GM12878 (cell line): ENCODE data around the gene SGCD. TPM values are rescaled to one million over a fixed set of nuclear protein-coding genes. Genes with fewer than 3 reads are reported as not detected.

ENCODE experiments used
- ATAC-seq: fragments of 200-7000 bp; cut with Tn5 transposase; 3 replicates; pipeline ENCODE4 v1.9.1; 2020; ENCODE audit warnings: mild to moderate bottlenecking, moderate library complexity
- BruUV-seq: library from RNA; stranded (reverse); fragments of 400-500 nt; replicated peaks from 2 replicates; lab custom pipeline; 2021; lab: Mats Ljungman, UMichigan
- CTCF ChIA-PET: fragments of 300-600 bp; sonication (Branson Sonifier 250); formaldehyde crosslinking; extraction: SDS; loops from one replicate; lab custom pipeline; 2021; ENCODE audit warnings: inconsistent platforms; lab: Yijun Ruan, JAX
- POLR2A ChIA-PET: fragments of 350-600 bp; formaldehyde crosslinking; extraction: SDS; loops from one replicate; lab custom pipeline; 2021; ENCODE audit warnings: inconsistent platforms; lab: Charles Lee
- RAD21 ChIA-PET: fragments of 300-600 bp; sonication (Branson Sonifier 250); formaldehyde crosslinking; loops from one replicate; lab custom pipeline; 2023; ENCODE audit warnings: antibody characterized with exemption; ENCODE audit not compliant: unreplicated experiment; lab: Charles Lee
- SMC1A ChIA-PET: fragments of 300-600 bp; sonication (Branson Sonifier 250); formaldehyde crosslinking; loops from one replicate; lab custom pipeline; 2023; ENCODE audit not compliant: unreplicated experiment, uncharacterized antibody; lab: Charles Lee
- DNase-seq: peaks from one replicate; pipeline ENCODE4 v3.0.0-alpha.2; 2011; ENCODE audit warnings: low read depth, low spot score
- FAIRE-seq: peaks from 3 replicates; lab custom pipeline; 2011; peaks lifted over from hg19 to GRCh38; lab: Jason Lieb, UNC
- H2AFZ ChIP-seq: 2 replicates; pipeline ENCODE4 v1.6.0; 2011; ENCODE audit warnings: low read depth, low read length, control low read depth; ENCODE audit not compliant: control insufficient read depth
- H3K27ac ChIP-seq: 2 replicates; pipeline ENCODE4 v1.5.1; 2011; ENCODE audit warnings: control low read depth; ENCODE audit not compliant: control insufficient read depth, insufficient read depth
- H3K27me3 ChIP-seq, 2 experiments: replicated peaks in 1 of 2; 2 replicates each; pipeline versions ENCODE4 v1.6.0 to v1.6.1; 2011; ENCODE audit warnings: low read length in 1 of 2; ENCODE audit not compliant: control insufficient read depth in 2 of 2, insufficient read depth in 2 of 2
- H3K36me3 ChIP-seq, 2 experiments: 2 replicates each; pipeline ENCODE4 v1.5.1; 2011; ENCODE audit warnings: low read length in 1 of 2; ENCODE audit not compliant: control insufficient read depth in 2 of 2, insufficient read depth in 2 of 2
- H3K4me1 ChIP-seq: 2 replicates; pipeline ENCODE4 v1.6.1; 2011; ENCODE audit warnings: mild to moderate bottlenecking, low read length, moderate library complexity, mixed read lengths; ENCODE audit not compliant: control insufficient read depth, insufficient read depth
- H3K4me2 ChIP-seq: 2 replicates; pipeline ENCODE4 v1.6.0; 2011; ENCODE audit warnings: control low read depth; ENCODE audit not compliant: control insufficient read depth, insufficient read depth
- H3K4me3 ChIP-seq: fragments of 200-600 bp; sonication (generic); 2 replicates; pipeline ENCODE4 v1.5.1; 2016
- H3K79me2 ChIP-seq: 2 replicates; pipeline ENCODE4 v1.6.0; 2011; ENCODE audit warnings: low read length; ENCODE audit not compliant: control insufficient read depth, insufficient read depth
- H3K9ac ChIP-seq: 2 replicates; pipeline ENCODE4 v1.8.0; 2011; ENCODE audit warnings: low read length, control low read depth, mixed read lengths; ENCODE audit not compliant: control insufficient read depth, insufficient read depth
- H3K9me3 ChIP-seq: replicated peaks from 3 replicates; pipeline ENCODE4 v1.5.1; 2011; ENCODE audit warnings: mild to moderate bottlenecking, low read length; ENCODE audit not compliant: control insufficient read depth, insufficient read depth
- H4K20me1 ChIP-seq: 2 replicates; pipeline ENCODE4 v1.6.0; 2011; ENCODE audit not compliant: control insufficient read depth, insufficient read depth
- ATF7 ChIP-seq: fragments of 450-650 bp; IDR thresholded peaks from 2 replicates; pipeline ENCODE4 v1.6.1; 2016; ENCODE audit warnings: low read depth, mild to moderate bottlenecking
- BCLAF1 ChIP-seq: fragments of 450-650 bp; IDR thresholded peaks from 2 replicates; pipeline ENCODE4 v1.6.1; 2017; ENCODE audit warnings: antibody characterized with exemption, mild to moderate bottlenecking, moderate library complexity
- CHD2 ChIP-seq: IDR thresholded peaks from 2 replicates; pipeline ENCODE4 v1.6.1; 2011; ENCODE audit warnings: low read depth, low read length, improper control_type of control experiment, borderline replicate concordance
- FOS ChIP-seq: IDR thresholded peaks from 3 replicates; pipeline ENCODE4 v1.6.1; 2011; ENCODE audit warnings: borderline replicate concordance; ENCODE audit not compliant: insufficient read length; ENCODE audit errors: extremely low read depth
- MTA2 ChIP-seq: fragments of 450-650 bp; IDR thresholded peaks from 2 replicates; pipeline ENCODE4 v1.6.1; 2016; ENCODE audit warnings: low read depth, mild to moderate bottlenecking, moderate library complexity
- PKNOX1 ChIP-seq: fragments of 450-650 bp; IDR thresholded peaks from 2 replicates; pipeline ENCODE4 v1.6.1; 2016; ENCODE audit warnings: mild to moderate bottlenecking
- PML ChIP-seq: IDR thresholded peaks from 2 replicates; pipeline ENCODE4 v1.6.1; 2012; ENCODE audit warnings: low read length, inconsistent platforms
- POLR2AphosphoS2 ChIP-seq: IDR thresholded peaks from 2 replicates; pipeline ENCODE4 v1.6.1; 2011; ENCODE audit warnings: low read depth, mild to moderate bottlenecking, low read length, improper control_type of control experiment, moderate library complexity
- RAD51 ChIP-seq: fragments of 450-650 bp; IDR thresholded peaks from 2 replicates; pipeline ENCODE4 v1.6.1; 2016; ENCODE audit warnings: moderate library complexity, mild to moderate bottlenecking, inconsistent platforms
- RFX5 ChIP-seq: IDR thresholded peaks from 2 replicates; pipeline ENCODE4 v1.6.1; 2011; ENCODE audit warnings: low read depth, low read length, improper control_type of control experiment
- SPI1 ChIP-seq: IDR thresholded peaks from 2 replicates; pipeline ENCODE4 v1.6.1; 2011; ENCODE audit warnings: low read depth, mild to moderate bottlenecking, low read length, moderate library complexity, borderline replicate concordance; ENCODE audit not compliant: insufficient read depth
- ZBTB4 ChIP-seq: fragments of 450-650 bp; formaldehyde crosslinking; IDR thresholded peaks from 2 replicates; pipeline ENCODE4 v1.4.0; 2022; ENCODE audit warnings: mild to moderate bottlenecking, moderate library complexity
- ZNF217 ChIP-seq: fragments of 450-650 bp; IDR thresholded peaks from 2 replicates; pipeline ENCODE4 v1.6.1; 2017; ENCODE audit warnings: antibody characterized with exemption, mild to moderate bottlenecking
- WGBS: methylation state at CpG from one replicate; pipeline ENCODE4 v1.1.6; 2016; ENCODE audit warnings: low lambda C conversion rate; ENCODE audit not compliant: insufficient replicate concordance, insufficient coverage; ENCODE audit errors: missing lambda C conversion rate; 5-methylcytosine and 5-hydroxymethylcytosine counted together
- in situ Hi-C: fragments of 300-500 bp; cut with MboI; formaldehyde crosslinking; loops from 9 replicates; pipeline ENCODE4 v1.14.3; 2018; ENCODE audit warnings: mixed read lengths
- intact Hi-C: fragments of 100-400 bp; cut with micrococcal nuclease; formaldehyde crosslinking; loops from one replicate; pipeline ENCODE4 v1.14.2; 2022; ENCODE audit not compliant: unreplicated experiment
- polyA plus RNA-seq, 11 experiments: library from polyadenylated mRNA; depleted of rRNA in 4 of 11; unstranded in 6 of 11; stranded (reverse) in 5 of 11; fragments of >200 nt; fragmentation: Nextera tagmentation in 4 of 11; fragmentation: Illumina TruSeq in 1 of 11; extraction: Ambion mirVana in 4 of 11; extraction: Trizol in 1 of 11; gene quantifications; 1 replicate in 1 of 11; 2 replicates in 10 of 11; pipeline versions ENCODE4 v1.2.1 to v1.2.3, GENCODE V29; 2011 to 2016; ENCODE audit warnings: inconsistent platforms in 2 of 11, missing spikeins in 2 of 11, low read depth in 1 of 11
- total RNA-seq, 4 experiments: library from RNA; depleted of rRNA in 3 of 4; stranded (reverse); fragments of >200 nt in 3 of 4; fragmentation: Illumina TruSeq in 1 of 4; extraction: Trizol in 1 of 4; gene quantifications; 2 replicates each; pipeline versions ENCODE4 v1.2.1 to v1.2.3, GENCODE V29; 2013 to 2021

SGCD gene
- total and polyA plus RNA-seq, 10 of the 15 experiments (the other 5 are each of a cell fraction or from before 2014, with no cell fraction given): 0.06 TPM; not detected in 9

DNA sequence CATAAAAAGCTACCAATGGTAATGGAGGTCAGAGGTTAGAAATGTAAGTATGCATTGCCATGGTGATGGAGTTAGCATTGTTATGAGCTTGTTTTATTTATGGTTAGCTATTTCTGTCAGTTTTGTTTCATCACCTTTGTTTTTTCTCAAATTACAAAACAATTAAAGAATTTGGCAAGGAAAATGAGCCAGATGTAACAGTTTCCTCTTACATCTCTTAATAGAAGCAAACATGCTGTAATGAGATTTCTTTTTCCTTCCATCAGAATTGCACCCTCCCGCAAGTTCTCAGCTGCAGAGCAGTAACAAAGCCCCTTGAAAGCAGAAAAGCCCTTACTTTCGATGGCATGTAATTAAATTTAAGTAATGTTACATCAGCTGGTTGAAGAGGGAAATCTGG is 233.0 kb downstream of the SGCD start (continued):
- TF ChIP-seq ZBTB4 (CRISPR knock-in tag) (no peak), ZNF217 (no peak), POLR2AphosphoS2 (no peak)

GRCh38 chr5:156561651-156562050 is 234.7 kb downstream of the SGCD start:
- ChIA-PET CTCF (no interaction called here), RAD21 (no interaction called here), SMC1A (no interaction called here), POLR2A (no interaction called here)
- ATAC-seq (no peak), FAIRE-seq (no peak), DNase-seq (no peak)
- Histone ChIP-seq H3K4me1 (no peaks in the 10 kb centered on the region), H3K36me3 (no peaks in the 10 kb centered on the region), H3K4me2 (no peak overlapping the region), H2AFZ (no peak overlapping the region), H3K27me3 (no peaks in the 10 kb centered on the region; a peak in 1 of 4 replicates), H3K27ac (no peak overlapping the region), H3K4me3 (no peak overlapping the region), H3K79me2 (no peaks in the 10 kb centered on the region), H3K9ac (no peak overlapping the region), H4K20me1 (no peaks in the 10 kb centered on the region), H3K9me3 (no peaks in the 10 kb centered on the region)
- intact Hi-C loops (no loop called here), in situ Hi-C loops (no loop called here)
- WGBS: 3% methylated on average over 1 of the region's 1 CpG
- no TSS peak for BruUV-seq
- TF ChIP-seq ZBTB4 (CRISPR knock-in tag): no peak
- TF ChIP-seq CHD2: no peak
- no peak for TF ChIP-seq RAD51
- no peak for TF ChIP-seq PKNOX1
- no peak for TF ChIP-seq FOS
- no peak for TF ChIP-seq BCLAF1
- no peak for TF ChIP-seq RFX5
- no peak for TF ChIP-seq ATF7
- TF ChIP-seq PML: no peak
- no peak for TF ChIP-seq SPI1
- TF ChIP-seq MTA2: no peak
